SK-MEL-5 (cell line): ENCODE data around the gene CELA3A. TPM values are rescaled to one million over a fixed set of nuclear protein-coding genes. Genes with fewer than 3 reads are reported as not detected.
"Not testable (repeated sequence)": the region's sequence is repeated elsewhere in the genome, so short reads cannot be mapped to it uniquely, and the experiment has no call there.

Experiments used
- DNase-seq: peaks from one replicate; pipeline ENCODE4 v3.0.0-alpha.2; 2016; ENCODE audit warnings: low read depth, low spot score
- in situ Hi-C: cut with HindIII; loops from 2 replicates; pipeline ENCODE4 v1.10.0; 2016; ENCODE audit warnings: low sequenced_read_pairs, high pct_unique_total_duplicates, low pct_unique_long_range_greater_than_20kb
- total RNA-seq: library from RNA; depleted of rRNA; stranded (reverse); fragments of >200 nt; shearing (Covaris generic); gene quantifications from 2 replicates; pipeline ENCODE4 v1.2.3, GENCODE V29; 2014

CELA3A gene
- total RNA-seq, 1 experiment from 2014 or later = not detected

DNA sequence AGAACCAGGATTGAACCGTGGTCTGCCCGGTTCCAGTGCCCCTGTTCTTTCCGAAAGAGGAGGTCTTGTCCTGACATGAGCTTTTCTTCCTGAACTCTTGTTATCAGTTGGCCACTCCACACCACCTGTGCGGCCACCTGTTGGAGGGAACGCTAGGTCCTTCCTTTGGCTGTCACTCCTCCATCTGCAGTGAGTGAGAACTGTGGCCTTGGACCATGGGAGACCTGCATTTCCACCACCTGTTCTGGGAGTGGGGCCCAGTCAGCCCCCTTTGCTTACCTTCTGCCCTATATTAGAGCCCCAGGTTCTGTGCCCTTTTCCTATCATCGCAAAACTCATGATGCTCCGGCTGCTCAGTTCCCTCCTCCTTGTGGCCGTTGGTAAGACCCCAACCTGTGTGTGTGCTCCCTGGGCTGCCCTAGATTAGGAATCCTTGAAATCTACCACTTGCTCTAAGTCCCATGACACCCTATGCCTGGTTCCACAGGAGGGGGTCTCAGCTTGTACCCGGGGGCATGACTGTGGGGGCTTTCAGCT, 24.7 kb upstream of the CELA3A start, which contains the start of gene CELA3B:
Gene CELA3B, plus strand, starts transcription at position 320 of the 537 bp plus-strand sequence. Its CDS starts 18 bp downstream, at position 338.
- DNase-seq, in situ Hi-C loops: not testable (repeated sequence)

DNA sequence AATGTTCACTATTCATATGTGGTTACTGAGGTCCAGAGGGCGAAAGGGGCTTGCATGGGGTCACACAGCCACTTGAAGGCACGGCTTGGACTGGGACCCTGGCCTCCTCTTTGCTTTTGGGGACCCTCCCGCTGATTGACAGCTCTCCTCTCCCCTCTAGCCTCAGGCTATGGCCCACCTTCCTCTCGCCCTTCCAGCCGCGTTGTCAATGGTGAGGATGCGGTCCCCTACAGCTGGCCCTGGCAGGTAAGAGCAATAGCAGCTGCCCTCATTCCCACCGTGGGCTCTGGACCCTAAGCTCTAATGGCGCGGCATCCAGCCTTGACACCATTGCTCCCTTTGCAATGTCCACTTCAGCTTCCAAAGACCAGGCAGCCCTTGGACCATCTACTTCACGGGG, 23.2 kb upstream of the CELA3A start:
- in situ Hi-C loops, DNase-seq: not testable (repeated sequence)

DNA sequence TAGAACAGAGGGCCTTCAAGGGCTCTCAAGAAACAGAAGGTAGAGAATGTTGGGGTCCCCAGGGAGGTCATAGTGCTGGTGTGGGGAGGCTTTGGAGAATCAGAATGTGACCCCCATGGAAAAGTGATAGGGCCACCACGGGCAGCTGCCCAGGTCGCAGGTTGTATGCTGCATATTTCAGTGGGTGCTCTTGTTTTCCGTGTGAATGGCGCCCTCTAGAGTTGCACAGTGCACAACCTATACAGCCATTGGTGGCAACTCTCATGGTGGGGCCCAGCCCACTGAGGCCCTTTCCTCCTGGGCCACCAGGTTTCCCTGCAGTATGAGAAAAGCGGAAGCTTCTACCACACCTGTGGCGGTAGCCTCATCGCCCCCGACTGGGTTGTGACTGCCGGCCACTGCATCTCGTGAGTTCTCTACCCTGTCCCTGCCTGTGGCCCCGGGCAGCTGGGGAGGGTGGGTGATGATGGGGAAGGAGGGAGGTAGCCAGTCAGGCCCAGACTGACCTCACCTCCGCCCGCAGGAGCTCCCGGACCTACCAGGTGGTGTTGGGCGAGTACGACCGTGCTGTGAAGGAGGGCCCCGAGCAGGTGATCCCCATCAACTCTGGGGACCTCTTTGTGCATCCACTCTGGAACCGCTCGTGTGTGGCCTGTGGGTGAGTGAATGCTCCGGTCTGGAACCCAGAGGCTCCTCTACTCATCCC, 20.8 kb upstream of the CELA3A start:
- DNase-seq, in situ Hi-C loops: not testable (repeated sequence)

DNA sequence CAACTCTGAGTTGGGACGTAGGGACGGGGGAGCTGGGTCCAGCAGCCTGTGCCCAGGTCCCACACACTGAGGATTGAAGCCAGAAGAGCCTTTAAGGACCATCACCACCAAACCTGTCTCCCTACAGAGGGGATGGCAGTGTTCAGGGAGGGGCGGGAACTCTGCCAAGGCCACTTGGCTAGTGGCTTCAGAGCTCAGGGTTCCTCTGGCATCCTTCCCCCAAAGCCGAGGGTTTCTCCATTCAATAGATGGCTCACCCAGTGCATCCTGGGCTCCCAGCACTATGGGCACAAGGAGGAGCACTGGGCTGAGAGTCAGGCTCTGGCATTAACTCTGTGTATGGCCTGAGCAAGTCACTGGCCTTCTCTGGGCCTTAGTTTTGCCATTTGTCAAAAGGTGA, 20.2 kb upstream of the CELA3A start:
- in situ Hi-C loops, DNase-seq: not testable (repeated sequence)

DNA sequence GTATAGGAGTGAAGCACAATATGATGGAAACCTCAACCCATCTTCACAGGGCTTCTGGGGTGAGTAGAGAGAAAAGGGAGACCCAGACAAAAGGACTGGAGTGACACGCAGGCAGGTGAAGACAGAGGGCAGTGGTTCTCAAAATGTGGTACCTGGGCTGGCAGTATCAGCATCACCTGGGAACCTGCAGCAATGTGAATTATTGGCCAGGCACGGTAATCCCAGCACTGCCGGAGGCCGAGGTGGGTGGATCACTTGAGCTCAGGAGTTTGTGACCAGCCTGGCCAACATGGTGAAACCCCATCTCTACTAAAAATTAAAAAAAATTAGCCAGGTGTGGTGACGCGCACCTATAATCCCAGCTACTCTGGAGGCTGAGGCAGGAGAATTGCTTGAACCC, 19.3 kb upstream of the CELA3A start:
- DNase-seq, in situ Hi-C loops: not testable (repeated sequence)

DNA sequence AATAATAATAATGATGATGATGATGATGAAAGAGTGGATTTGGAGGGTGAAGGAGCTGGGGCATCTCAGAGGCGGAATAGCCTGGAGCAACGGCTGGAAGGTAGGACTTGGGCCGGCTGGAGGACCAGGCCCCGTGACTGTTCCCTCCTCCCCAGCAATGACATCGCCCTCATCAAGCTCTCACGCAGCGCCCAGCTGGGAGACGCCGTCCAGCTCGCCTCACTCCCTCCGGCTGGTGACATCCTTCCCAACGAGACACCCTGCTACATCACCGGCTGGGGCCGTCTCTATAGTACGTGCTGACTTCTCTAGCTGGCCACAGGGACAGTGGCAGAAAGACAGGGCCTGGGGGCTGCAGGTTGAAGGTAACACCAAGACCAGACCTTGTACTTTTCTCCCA, 17.9 kb upstream of the CELA3A start:
- in situ Hi-C loops, DNase-seq: not testable (repeated sequence)

DNA sequence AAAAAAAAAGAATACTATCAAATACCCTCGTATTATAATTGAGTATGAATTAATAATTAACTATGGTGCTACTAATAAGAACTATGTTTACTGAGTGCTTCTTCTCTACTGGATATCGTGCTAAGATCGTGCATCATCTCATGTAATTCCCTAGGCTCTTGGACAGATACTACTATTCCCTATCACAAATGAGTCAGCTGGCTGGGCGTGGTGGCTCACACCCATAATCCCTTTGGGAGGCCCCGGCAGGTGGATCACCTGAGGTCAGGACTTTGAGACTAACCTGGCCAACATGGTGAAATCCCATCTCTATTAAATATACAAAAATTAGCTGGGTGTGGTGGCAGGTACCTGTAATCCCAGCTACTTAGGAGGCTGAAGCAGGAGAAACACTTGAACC, 15.6 kb upstream of the CELA3A start:
- DNase-seq, in situ Hi-C loops: not testable (repeated sequence)

DNA sequence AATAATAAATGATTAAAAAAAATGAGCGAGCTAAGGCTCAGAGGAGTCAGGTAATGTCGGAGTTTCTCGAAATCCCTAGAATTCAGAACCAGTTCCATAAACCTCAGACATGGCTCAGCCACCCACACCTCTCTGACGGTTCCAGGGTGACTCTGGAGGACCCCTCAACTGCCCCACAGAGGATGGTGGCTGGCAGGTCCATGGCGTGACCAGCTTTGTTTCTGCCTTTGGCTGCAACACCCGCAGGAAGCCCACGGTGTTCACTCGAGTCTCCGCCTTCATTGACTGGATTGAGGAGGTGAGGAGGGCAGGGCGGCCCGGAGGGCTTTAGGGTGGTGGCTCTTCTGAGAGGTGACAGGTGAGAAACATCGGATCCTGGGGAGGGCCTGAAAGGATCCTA, 15.1 kb upstream of the CELA3A start:
- DNase-seq, in situ Hi-C loops: not testable (repeated sequence)

DNA sequence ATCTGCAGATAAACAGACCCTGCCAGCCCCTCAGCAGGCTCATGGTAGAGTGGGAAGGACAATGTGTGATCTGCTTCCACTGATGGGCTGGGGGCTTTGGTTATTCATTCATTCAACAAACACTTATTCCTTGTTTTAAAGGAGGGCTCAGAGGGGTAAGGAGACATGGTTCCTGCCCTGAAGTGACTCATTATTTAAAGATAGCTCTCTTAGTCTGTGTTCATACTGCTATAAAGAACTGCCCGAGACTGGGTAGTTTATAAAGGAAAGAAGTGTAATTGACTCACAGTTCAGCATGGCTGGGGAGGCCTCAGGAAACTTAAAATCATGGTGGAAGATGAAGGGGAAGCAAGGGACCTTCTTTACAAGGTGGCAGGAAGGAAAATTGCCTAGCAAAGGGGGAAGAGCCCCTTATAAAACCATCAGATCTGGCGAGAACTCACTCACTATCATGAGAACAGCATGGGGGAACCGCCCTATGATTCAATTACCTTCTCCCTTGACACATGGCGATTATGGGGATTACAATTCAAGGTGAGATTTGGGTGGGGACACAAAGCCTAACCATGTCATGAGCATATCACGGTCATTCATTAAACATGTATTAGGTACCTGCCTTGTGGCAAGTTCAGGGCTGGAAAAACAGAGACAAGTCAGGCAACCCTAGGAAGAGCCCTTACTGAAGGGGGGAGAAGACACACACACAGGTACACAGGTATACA, 11.6 kb upstream of the CELA3A start:
- in situ Hi-C loops, DNase-seq: not testable (repeated sequence)

DNA sequence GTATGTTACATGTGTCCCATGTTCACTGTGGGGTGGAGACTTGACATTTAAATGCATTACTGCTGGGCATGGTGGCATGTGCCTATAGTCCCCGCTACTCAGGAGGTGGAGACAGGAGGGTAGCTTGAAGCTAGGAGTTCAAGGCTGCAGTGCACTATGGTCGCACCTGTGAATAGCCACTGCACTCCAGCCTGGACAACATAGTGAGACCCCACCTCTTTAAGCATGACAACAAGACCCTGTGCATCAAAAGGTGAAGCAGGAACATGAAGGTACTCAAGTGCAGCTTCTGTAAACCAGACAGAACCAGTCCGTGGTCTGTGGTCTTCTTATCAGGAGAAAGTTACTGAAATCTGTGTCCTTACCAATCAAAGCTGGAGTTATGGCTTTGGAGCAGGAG, 9.3 kb upstream of the CELA3A start:
- DNase-seq, in situ Hi-C loops: not testable (repeated sequence)

DNA sequence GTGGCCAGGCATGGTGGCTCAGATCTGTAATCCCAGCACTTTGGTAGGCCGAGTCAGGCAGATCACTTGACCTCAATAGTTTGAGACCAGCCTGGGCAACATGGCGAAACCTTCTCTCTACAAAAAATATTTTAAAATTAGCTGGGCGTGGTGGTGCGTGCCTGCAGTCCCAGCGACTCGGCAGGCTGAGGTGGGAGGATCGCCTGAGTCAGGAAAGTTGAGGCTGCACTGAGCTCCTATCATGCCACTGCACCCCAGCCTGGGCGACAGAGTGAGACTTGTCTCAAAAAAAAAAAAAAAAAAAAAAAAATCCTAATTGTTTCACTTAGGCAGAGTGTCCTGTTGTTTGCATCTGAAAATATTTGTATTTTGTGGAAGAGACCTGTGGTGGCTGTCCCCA, 6.7 kb upstream of the CELA3A start:
- DNase-seq, in situ Hi-C loops: not testable (repeated sequence)

DNA sequence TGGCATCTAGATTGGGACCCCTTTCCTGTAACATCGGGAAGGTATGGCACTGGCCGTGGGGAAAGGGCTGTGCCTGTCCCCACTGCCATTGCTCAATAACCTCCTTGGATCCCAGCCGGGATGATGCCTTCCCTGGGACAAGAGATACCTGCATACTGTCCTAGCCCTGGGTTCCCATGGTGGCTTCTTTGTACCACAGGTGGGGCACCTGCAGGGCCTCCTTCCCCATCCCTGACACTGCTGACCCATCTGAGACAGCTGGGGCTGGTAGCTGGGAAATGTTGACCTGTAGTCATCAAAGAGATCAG, 4.8 kb upstream of the CELA3A start:
- DNase-seq, in situ Hi-C loops: not testable (repeated sequence)

DNA sequence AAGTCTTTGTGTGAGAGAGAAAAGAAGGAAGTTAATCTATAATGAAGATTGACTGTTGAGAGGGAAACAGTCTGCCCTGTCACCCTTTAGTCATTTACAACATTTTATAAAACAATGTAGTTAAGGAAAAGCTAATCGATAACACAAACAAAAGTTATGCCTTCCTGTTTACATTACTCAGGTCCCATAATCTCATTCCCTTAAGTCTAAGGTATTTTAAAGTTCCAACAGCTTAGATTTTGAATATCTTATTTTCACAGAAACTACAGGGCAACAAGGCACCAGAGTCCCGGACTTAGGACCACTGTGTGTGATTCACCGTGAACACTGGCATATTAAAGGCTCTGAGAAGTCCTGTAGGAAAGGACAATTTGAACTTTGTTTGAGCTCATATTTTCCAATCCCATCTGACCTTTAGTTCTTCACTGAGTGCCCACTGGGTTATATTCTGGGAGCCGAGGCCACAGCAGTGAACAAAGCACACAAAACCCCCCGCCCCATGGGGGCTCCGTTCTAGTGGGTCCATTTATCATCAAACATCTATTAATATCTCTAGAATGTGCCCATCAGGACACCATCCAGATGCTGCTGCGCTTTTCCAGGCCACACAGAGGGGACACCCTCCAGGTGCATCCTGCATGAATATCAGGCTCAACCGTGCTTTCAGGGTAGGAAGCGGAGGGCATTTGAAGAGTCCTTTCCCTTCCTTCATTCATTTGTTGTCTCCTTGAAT, 3.4 kb upstream of the CELA3A start:
- peak; percentile 22 for DNase-seq
- in situ Hi-C loops = not testable (repeated sequence)

DNA sequence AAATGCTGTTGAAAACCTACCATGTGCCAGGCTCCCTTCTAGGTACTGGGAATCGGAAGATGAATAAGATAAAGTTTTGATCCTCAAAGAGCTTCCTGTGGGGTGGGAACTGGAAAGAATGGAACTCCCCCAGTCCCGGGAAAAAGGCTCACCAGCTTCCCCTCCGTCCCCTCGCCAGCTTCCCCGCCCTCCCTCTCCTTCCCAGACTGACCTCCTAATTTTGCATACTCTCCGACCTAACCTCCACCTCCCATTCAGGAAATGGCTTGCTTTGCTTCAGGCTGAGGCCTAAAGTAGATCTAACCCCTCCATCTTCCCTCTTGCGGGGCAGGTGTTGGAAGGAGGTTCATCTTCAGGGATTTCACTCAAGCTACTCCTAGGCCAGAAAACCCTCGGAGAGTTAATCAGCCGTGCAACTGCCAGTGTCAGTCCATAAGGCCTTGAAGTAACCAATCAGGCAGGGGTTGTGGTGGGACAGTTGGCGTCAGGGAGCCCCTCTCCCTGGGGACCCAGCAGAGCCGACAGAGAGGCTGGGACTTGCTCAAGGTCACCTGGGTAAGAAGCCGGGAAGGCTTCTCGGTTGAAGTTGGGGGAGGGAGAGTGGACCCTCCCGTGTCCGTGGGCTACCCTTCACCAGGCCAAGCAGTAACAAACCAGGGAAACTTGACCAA, 2.7 kb upstream of the CELA3A start:
- in situ Hi-C loops, DNase-seq: not testable (repeated sequence)

DNA sequence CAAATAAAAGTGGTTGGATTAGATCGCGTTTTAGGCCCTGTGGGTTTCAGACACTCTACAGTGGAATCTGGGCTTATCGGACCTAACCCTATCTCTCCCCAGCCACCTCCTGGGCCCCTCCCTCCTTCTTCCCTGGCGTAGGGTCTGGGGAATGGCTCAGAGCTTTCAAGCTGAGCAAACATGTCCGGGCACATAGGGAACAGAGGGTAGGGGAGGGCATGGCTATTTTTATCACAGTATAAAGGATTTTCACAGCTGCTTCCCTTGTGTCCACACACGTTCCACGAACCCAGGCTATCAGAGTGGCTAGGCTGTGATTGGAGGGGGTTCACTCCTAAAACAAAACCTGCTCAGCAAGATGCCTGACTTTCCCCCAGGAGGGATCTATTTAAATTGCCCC, 1.8 kb upstream of the CELA3A start:
- in situ Hi-C loops, DNase-seq: not testable (repeated sequence)

DNA sequence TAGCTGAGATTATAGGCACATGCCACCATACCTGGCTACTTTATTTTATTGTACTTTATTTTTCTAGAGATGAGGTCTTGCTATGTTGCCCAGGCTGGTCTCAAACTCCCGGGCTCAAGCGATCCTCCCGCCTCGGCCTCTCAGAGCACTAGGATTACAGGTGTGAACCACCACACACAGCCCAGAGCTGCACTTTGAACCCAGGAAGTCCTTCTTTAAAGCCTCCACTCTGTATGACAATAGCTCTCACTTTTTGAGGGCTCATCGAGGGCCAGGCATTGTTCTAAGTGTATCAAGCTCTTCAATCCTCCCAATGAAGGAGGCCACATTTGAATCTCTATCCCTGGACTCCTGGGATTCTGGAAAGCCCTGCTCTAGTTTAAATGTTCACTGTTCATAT, 1.0 kb downstream of the CELA3A start:
- DNase-seq, in situ Hi-C loops: not testable (repeated sequence)

DNA sequence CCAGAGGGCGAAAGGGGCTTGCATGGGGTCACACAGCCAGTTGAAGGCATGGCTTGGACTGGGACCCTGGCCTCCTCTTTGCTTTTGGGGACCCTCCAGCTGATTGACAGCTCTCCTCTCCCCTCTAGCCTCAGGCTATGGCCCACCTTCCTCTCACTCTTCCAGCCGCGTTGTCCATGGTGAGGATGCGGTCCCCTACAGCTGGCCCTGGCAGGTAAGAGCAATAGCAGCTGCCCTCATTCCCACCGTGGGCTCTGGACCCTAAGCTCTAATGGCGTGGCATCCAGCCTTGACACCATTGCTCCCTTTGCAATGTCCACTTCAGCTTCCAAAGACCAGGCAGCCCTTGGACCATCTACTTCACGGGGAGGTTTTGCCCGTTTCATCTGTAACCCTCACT, 1.4 kb downstream of the CELA3A start:
- in situ Hi-C loops, DNase-seq: not testable (repeated sequence)
